ENCODE results near the gene LRIT1. TPM values are rescaled to one million over a fixed set of nuclear protein-coding genes. Genes with fewer than 3 reads are reported as not detected.

Gene LRIT1
- total and polyA plus RNA-seq, 2 donors (not counting 3 experiments of a cell fraction or from before 2014, with no cell fraction given) = not detected

DNA sequence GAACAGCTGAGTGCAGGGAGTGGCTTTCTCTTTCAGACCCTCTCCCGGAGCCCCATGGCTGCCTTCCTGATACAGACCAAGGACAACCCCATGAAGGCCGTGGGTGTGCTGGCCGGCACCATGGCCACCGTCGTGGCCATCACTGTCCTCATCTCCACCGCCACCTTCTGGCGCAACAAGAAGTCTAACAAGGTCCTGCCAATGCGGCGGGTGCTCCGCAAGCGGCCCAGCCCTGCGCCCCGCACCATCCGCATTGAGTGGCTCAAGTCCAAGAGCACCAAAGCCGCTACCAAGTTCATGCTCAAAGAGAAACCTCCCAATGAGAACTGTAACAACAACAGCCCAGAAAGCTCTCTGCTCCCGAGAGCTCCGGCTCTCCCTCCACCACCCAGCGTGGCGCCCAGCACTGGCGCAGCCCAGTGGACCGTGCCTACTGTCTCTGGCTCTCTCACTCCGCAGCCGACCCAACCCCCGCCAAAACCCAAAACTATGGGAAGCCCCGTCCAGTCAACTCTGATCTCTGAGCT lies 27.2 kb downstream of the LRIT1 start:
- no peak overlapping the region for H3K27ac ChIP-seq (ENCODE audit: insufficient read depth, low read depth, low read length)
- no peaks in the 10 kb centered on the region for H3K4me1 ChIP-seq (ENCODE audit: control insufficient read depth, extremely low read depth, insufficient read depth, low read length)
- no peak overlapping the region for H3K4me3 ChIP-seq (replicated peaks in 1 of 3; ENCODE audit: insufficient read depth in 1 of 3, low read depth in 1 of 3, low read length in 3 of 3)
- no peak overlapping the region for H3K4me2 ChIP-seq (ENCODE audit: insufficient read depth, low read length)
- no peaks in the 10 kb centered on the region for H3K79me2 ChIP-seq (ENCODE audit: control insufficient read depth, insufficient read depth, low read length)
- DNase-seq (ENCODE audit: low read depth, low spot score) = no peak
- peaks cover 0 to under 1% of the 10 kb centered on the region in 2 experiments for H3K27me3 ChIP-seq (ENCODE audit: control insufficient read depth in 2 of 2, insufficient read depth in 2 of 2, low read length in 2 of 2)
- no peak for FAIRE-seq
- BruUV-seq (replicated peaks) = no TSS peak
- no peak overlapping the region for H3K9ac ChIP-seq (replicated peaks; ENCODE audit: extremely low read depth, insufficient read depth, low read length)
- CTCF ChIA-PET = interaction anchor here (0.6 to 1.7 kb wide), 4 partner anchors 13 to 66 kb away, joined by 3 to 6 read pairs (median 4); no protein-coding TSS in a partner anchor
- H2AFZ ChIP-seq (ENCODE audit: low read depth, low read length) = no peak overlapping the region
- H4K20me1 ChIP-seq (replicated peaks; ENCODE audit: control insufficient read depth, extremely low read depth, insufficient read depth, low read length) = no peaks in the 10 kb centered on the region
- POLR2A ChIA-PET = no interaction called here
- TF ChIP-seq, protein P1, sequence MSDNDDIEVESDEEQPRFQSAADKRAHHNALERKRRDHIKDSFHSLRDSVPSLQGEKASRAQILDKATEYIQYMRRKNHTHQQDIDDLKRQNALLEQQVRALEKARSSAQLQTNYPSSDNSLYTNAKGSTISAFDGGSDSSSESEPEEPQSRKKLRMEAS (IDR thresholded peaks at IDR 0.05; ENCODE audit: insufficient read depth, insufficient read length) = no peak
- no peak for TF ChIP-seq MYC (IDR thresholded peaks at IDR 0.05; ENCODE audit: low read depth, low read length)
- no peak for TF ChIP-seq POLR2AphosphoS5 (IDR thresholded peaks at IDR 0.05; ENCODE audit: insufficient read depth, low read depth, low read length)
- TF ChIP-seq, protein P2, sequence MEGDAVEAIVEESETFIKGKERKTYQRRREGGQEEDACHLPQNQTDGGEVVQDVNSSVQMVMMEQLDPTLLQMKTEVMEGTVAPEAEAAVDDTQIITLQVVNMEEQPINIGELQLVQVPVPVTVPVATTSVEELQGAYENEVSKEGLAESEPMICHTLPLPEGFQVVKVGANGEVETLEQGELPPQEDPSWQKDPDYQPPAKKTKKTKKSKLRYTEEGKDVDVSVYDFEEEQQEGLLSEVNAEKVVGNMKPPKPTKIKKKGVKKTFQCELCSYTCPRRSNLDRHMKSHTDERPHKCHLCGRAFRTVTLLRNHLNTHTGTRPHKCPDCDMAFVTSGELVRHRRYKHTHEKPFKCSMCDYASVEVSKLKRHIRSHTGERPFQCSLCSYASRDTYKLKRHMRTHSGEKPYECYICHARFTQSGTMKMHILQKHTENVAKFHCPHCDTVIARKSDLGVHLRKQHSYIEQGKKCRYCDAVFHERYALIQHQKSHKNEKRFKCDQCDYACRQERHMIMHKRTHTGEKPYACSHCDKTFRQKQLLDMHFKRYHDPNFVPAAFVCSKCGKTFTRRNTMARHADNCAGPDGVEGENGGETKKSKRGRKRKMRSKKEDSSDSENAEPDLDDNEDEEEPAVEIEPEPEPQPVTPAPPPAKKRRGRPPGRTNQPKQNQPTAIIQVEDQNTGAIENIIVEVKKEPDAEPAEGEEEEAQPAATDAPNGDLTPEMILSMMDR (IDR thresholded peaks at IDR 0.05; ENCODE audit: extremely low read depth in 1 of 2, insufficient read depth in 1 of 2, low read depth in 1 of 2, low read length in 2 of 2) = no peak
- no peak for TF ChIP-seq JUN (IDR thresholded peaks at IDR 0.05; ENCODE audit: borderline replicate concordance, insufficient read depth, insufficient read length, low read depth)
- TF ChIP-seq EZH2 (IDR thresholded peaks at IDR 0.05; ENCODE audit: borderline replicate concordance, low read depth, low read length, severe bottlenecking) = no peak
- TF ChIP-seq FOS (IDR thresholded peaks at IDR 0.05; ENCODE audit: borderline replicate concordance, insufficient read depth, low read length) = no peak
- no peak for TF ChIP-seq POLR2A (IDR thresholded peaks at IDR 0.05; ENCODE audit: low read depth, low read length)
- TF ChIP-seq GATA2 (IDR thresholded peaks at IDR 0.05; ENCODE audit: insufficient read depth, insufficient read length, low read depth, low read length) = no peak
- no peaks in the 10 kb centered on the region for H3K36me3 ChIP-seq (ENCODE audit: control insufficient read depth in 2 of 2, extremely low read depth in 1 of 2, insufficient read depth in 2 of 2, low read length in 2 of 2)
- dilution Hi-C loops (cut with MboI; ENCODE audit: extremely low pct_ligation_motif_present, low sequenced_read_pairs) = no loop called here
- intact Hi-C loops (cut with micrococcal nuclease) = no loop called here
- H3K9me1 ChIP-seq (replicated peaks; ENCODE audit: control insufficient read depth, extremely low read depth, insufficient read depth, low read length) = no peaks in the 10 kb centered on the region
- H3K9me3 ChIP-seq (replicated peaks; ENCODE audit: control insufficient read depth, insufficient read depth, low read length) = no peaks in the 10 kb centered on the region
